ENCODE data around the gene HIPK2. TPM values are rescaled to one million over a fixed set of nuclear protein-coding genes. Genes with fewer than 3 reads are reported as not detected.
A peak's percentile ranks its signal among the peaks of the same experiment; 100 is the strongest.

HIPK2 gene
- total RNA-seq, 1 donor from 2014 or later, result 72.3 TPM

GRCh38 chr7:139700505-139701235 is 77.1 kb downstream of the HIPK2 start:
- H3K27me3 Mint-ChIP-seq (ENCODE audit: low read depth), result no peaks in the 10 kb centered on the region
- no peak for DNase-seq (ENCODE audit: low spot score)
- TF ChIP-seq CTCF (IDR thresholded peaks at IDR 0.05), result no peak
- H3K4me3 Mint-ChIP-seq (ENCODE audit: unreplicated experiment), result no peak overlapping the region
- peak overlapping the region; percentile 59 for H3K27ac Mint-ChIP-seq (ENCODE audit: unreplicated experiment)
- no peaks in the 10 kb centered on the region for H3K9me3 Mint-ChIP-seq (ENCODE audit: low read depth)
- peaks cover 40% of the 10 kb centered on the region for H3K4me1 Mint-ChIP-seq (ENCODE audit: low read depth)
- peaks cover 10% of the 10 kb centered on the region for H3K36me3 Mint-ChIP-seq (ENCODE audit: low read depth)

- no peak for DNase-seq (ENCODE audit: low spot score)
- Mint-ChIP-seq H3K4me1 (ENCODE audit: low read depth) (peaks cover 46% of the 10 kb centered on the region), H3K27me3 (ENCODE audit: low read depth) (no peaks in the 10 kb centered on the region), H3K27ac (ENCODE audit: unreplicated experiment) (no peak overlapping the region), H3K36me3 (ENCODE audit: low read depth) (peaks cover 9% of the 10 kb centered on the region), H3K9me3 (ENCODE audit: low read depth) (no peaks in the 10 kb centered on the region), H3K4me3 (ENCODE audit: unreplicated experiment) (no peak overlapping the region)
- TF ChIP-seq CTCF (IDR thresholded peaks at IDR 0.05), result peak; percentile 28
Measured at GRCh38 chr7:139699640-139700504, 77.9 kb downstream of the HIPK2 start.

- peaks cover 46% of the 10 kb centered on the region for H3K4me1 Mint-ChIP-seq (ENCODE audit: low read depth)
- DNase-seq (ENCODE audit: low spot score), result no peak
- H3K9me3 Mint-ChIP-seq (ENCODE audit: low read depth), result no peaks in the 10 kb centered on the region
- no peak overlapping the region for H3K27ac Mint-ChIP-seq (ENCODE audit: unreplicated experiment)
- peaks cover 8% of the 10 kb centered on the region for H3K36me3 Mint-ChIP-seq (ENCODE audit: low read depth)
- TF ChIP-seq CTCF (IDR thresholded peaks at IDR 0.05), result no peak
- H3K27me3 Mint-ChIP-seq (ENCODE audit: low read depth), result no peaks in the 10 kb centered on the region
- no peak overlapping the region for H3K4me3 Mint-ChIP-seq (ENCODE audit: unreplicated experiment)
Measured at GRCh38 chr7:139698844-139699243, 79.0 kb downstream of the HIPK2 start.

- no peak for TF ChIP-seq CTCF (IDR thresholded peaks at IDR 0.05)
- Mint-ChIP-seq H3K36me3 (ENCODE audit: low read depth) (peaks cover 8% of the 10 kb centered on the region), H3K9me3 (ENCODE audit: low read depth) (no peaks in the 10 kb centered on the region), H3K4me3 (ENCODE audit: unreplicated experiment) (no peak overlapping the region), H3K27me3 (ENCODE audit: low read depth) (no peaks in the 10 kb centered on the region), H3K27ac (ENCODE audit: unreplicated experiment) (no peak overlapping the region), H3K4me1 (ENCODE audit: low read depth) (peaks cover 47% of the 10 kb centered on the region)
- no peak for DNase-seq (ENCODE audit: low spot score)
Measured at GRCh38 chr7:139698278-139698677, 79.5 kb downstream of the HIPK2 start.

GRCh38 chr7:139697056-139697455 is 80.7 kb downstream of the HIPK2 start:
- no peaks in the 10 kb centered on the region for H3K27me3 Mint-ChIP-seq (ENCODE audit: low read depth)
- H3K4me1 Mint-ChIP-seq (ENCODE audit: low read depth), result peaks cover 40% of the 10 kb centered on the region
- no peak overlapping the region for H3K4me3 Mint-ChIP-seq (ENCODE audit: unreplicated experiment)
- DNase-seq (ENCODE audit: low spot score), result no peak
- no peak for TF ChIP-seq CTCF (IDR thresholded peaks at IDR 0.05)
- no peaks in the 10 kb centered on the region for H3K9me3 Mint-ChIP-seq (ENCODE audit: low read depth)
- H3K27ac Mint-ChIP-seq (ENCODE audit: unreplicated experiment), result no peak overlapping the region
- H3K36me3 Mint-ChIP-seq (ENCODE audit: low read depth), result peaks cover 8% of the 10 kb centered on the region
